VCaP (cell line): ENCODE measurements around the gene ACTRT3.

ENCODE experiments used
- H3K27ac ChIP-seq: fragments of 450-650 bp; 2 replicates; pipeline ENCODE4 v1.5.1; 2017
- TF ChIP-seq, protein P1 (sequence below): fragments of 450-650 bp; conservative IDR thresholded peaks from 2 replicates; pipeline ENCODE4 v1.5.1; 2017; ENCODE audit warnings: mild to moderate bottlenecking, moderate library complexity

The ACTRT3 gene

DNA sequence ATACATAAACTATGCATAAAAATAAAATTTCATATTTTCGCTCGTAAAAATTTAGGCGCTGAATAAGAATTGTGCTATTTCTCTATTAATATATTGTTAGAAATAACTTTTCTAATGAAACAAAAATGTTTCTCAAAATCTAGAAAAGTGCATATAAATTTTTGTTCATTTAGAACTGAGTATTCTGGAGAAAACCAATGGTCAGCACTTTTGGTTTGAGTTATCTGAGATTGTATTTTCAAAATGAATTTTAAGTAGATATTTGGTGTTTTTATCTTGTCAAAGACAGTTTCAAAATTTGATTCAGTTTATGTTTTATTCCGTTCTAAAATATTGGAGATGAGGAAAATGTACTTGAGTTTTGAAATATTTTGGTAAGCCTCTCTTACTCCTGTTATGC lies 17.8 kb upstream of the ACTRT3 start:
- no peak overlapping the region for H3K27ac ChIP-seq
- TF ChIP-seq, protein P1, sequence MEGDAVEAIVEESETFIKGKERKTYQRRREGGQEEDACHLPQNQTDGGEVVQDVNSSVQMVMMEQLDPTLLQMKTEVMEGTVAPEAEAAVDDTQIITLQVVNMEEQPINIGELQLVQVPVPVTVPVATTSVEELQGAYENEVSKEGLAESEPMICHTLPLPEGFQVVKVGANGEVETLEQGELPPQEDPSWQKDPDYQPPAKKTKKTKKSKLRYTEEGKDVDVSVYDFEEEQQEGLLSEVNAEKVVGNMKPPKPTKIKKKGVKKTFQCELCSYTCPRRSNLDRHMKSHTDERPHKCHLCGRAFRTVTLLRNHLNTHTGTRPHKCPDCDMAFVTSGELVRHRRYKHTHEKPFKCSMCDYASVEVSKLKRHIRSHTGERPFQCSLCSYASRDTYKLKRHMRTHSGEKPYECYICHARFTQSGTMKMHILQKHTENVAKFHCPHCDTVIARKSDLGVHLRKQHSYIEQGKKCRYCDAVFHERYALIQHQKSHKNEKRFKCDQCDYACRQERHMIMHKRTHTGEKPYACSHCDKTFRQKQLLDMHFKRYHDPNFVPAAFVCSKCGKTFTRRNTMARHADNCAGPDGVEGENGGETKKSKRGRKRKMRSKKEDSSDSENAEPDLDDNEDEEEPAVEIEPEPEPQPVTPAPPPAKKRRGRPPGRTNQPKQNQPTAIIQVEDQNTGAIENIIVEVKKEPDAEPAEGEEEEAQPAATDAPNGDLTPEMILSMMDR = no peak

DNA sequence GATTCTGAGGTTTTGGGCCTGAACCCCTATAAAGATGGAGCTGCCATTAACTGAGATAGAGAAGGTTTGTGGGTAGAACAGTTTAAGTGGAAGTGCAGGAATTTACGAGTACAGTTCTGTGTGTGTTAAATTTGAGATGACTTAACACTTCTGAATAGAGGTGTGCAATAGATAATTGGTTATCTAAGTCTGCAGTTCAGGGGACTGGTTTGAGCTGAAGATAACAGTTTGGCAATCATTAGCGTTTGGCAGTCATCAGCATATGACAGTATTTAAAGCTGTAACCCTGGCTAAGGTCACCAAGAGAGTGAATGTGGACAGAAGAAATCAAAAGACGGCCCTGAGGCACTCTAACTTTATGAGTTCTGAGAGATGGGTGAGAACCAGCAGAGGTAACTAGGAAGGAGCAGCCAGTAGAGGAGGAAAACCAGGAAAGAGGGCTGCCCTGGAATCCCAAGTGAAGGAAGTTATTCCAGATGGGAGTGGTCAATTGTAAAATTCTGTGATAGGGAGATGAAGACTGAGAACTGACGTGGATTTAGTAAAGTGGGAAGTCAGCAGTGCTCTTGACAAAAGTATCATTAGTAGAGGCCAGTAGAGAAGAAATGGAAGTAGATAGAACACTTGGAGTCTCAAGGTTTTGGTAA lies 12.0 kb upstream of the ACTRT3 start:
- TF ChIP-seq, protein P1 = no peak
- H3K27ac ChIP-seq = no peak overlapping the region

DNA sequence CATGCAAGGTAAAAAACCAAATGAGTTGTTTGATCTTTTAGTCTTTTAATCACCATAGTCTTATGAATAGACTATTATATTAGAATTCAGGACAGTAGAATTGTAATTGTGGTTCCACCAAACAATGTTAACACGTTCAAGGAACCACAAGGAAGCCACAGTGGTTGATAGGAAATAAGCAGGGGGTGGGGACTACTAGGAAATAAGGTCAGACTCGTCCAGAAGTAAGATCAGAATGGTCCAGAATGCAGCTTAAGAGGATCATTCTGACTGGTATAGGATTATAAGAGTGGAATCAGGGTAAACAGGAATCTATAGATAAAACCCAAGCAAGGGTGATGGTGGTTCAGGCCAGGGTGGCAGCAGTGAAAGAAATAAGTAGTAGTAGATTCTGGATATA lies 11.4 kb upstream of the ACTRT3 start:
- no peak overlapping the region for H3K27ac ChIP-seq
- TF ChIP-seq, protein P1 = no peak

DNA sequence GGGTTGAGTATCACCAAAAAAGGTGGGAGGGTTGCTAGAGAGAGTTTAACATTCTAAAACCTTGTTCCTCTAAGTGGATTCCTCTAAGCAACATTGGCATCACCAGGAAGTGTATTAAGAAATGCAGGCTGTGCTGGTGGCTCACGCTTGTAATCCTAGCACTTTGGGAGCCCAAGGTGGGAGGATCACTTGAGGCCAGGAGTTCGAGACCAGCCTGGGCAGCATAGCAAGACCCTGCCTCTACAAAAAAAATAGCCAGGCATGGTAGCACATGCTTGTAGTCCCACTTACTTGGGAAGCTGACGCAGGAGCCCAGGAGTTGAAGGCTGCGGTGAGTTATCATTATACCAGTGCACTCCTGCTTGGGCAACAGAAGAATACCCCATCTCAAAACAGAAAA lies 8.5 kb upstream of the ACTRT3 start:
- no peak overlapping the region for H3K27ac ChIP-seq
- TF ChIP-seq, protein P1 = no peak

DNA sequence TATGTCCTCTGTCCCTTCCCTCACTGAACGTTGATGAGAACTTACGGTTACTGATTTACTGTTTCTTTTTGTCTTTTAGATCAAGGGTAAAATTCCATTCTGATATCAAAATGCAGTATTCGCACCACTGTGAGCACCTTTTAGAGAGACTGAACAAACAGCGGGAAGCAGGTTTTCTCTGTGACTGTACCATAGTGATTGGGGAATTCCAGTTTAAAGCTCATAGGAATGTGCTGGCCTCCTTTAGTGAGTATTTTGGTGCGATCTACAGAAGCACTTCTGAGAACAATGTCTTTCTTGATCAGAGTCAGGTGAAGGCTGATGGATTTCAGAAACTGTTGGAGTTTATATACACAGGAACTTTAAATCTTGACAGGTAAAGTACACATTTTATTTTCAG lies 4.8 kb upstream of the ACTRT3 start:
- peak overlapping the region; percentile 93 for H3K27ac ChIP-seq
- TF ChIP-seq, protein P1 = no peak

DNA sequence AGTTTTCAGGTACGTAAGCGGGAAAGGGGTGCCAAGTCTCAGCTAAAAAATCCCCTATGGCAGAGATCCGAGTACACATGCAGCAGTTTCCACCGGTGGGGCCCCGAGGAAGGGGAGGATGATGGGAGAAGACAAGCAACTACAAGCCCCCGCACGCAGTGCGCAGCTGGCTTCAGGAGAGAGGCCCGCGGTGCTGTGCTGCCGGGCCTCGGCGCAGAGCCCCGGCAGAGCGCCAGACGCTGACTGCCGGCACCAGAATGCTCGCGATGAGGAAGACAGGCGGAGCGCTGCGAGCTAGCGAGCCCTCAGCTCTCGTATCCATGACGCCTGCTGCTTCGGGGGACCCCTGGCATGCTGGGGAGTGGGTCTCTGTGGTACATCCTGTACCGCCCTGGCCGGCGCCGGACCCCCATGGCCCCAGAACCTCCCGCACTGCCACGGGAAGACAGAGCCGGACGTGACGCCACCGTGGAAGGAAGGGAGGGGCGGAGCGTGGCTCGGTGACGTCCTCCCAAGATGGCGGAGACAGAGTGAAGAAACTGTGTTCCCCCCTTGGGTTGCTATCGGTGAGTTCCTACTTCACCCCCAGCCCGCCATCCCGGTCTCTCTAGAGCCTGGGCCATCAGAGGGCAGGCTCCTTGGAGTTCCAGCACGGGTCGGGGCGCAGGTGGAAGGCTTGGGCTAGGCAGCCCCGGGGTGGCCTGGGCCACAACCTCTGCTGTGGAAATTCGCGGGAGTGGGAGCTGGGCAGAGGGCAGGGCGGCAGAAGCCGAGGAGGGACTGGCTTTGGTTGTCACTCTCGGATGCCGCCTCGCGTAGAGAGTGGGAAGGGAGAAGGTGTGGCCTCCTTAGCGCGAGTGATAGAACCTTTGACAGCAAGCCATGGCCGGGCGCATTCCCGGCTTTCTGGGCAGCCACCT lies 3.8 kb upstream of the ACTRT3 start, which contains the start of gene MYNN:
Gene MYNN, plus strand, starts transcription at position 500 of the 920 bp plus-strand sequence. CDS start 900 bp downstream, outside the sequence.
- peak within 1 kb of the TSS; percentile 93 for H3K27ac ChIP-seq
- TF ChIP-seq, protein P1 = peak; percentile 27; the same call in 1 of the 2 replicates

DNA sequence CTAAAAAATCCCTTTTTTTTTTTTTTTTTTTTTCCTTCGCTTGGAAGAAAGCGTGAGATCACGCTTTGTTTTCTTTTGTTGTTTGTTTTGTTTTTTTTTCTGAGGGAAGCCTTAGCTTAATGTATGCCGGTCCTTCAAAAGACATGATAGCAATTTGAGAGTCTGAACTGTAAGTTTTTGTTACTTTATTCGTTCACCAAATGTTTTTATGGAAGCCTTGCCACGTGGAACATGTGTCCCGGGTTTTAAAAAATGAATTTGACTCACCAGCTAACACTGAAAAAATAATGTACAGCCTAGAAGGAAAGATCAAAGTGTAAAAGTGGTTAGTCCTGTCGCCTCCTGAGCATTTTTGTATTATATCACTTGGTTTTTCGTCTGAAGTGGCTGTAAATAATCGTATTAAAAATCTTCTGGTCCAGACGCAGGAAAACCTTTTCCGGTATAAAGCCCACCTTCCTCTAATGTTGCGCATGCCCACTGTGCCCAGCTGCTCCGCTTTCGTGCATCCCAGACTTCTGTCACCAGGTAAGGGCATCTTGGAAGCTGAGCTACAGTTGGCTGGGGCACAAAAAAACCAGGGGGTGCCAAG lies 3.0 kb upstream of the ACTRT3 start:
- H3K27ac ChIP-seq = peak overlapping the region; percentile 93
- TF ChIP-seq, protein P1 = no peak
